GM12865 (cell line): ENCODE data around the gene PSAPL1.

ENCODE experiments used
- DNase-seq: peaks from one replicate; pipeline ENCODE4 v3.0.0; 2010; ENCODE audit warnings: low read depth
- H3K4me3 ChIP-seq: 2 replicates; pipeline ENCODE4 v1.5.1; 2011; ENCODE audit warnings: mild to moderate bottlenecking, low read depth, low read length, control low read depth
- CTCF ChIP-seq: IDR thresholded peaks from 2 replicates; pipeline ENCODE4 v1.5.1; 2011; ENCODE audit warnings: low read length, control low read depth, low read depth, inconsistent platforms; ENCODE audit not compliant: insufficient read depth; ENCODE audit errors: missing control alignments

The PSAPL1 gene

GRCh38 chr4:7466904-7467303 lies 32.2 kb upstream of the PSAPL1 start:
- TF ChIP-seq CTCF, result no peak
- H3K4me3 ChIP-seq, result no peak overlapping the region
- no peak for DNase-seq

GRCh38 chr4:7466215-7466614 lies 31.5 kb upstream of the PSAPL1 start:
- no peak for TF ChIP-seq CTCF
- no peak for DNase-seq
- no peak overlapping the region for H3K4me3 ChIP-seq

GRCh38 chr4:7465017-7465416 lies 30.3 kb upstream of the PSAPL1 start:
- no peak for DNase-seq
- H3K4me3 ChIP-seq, result no peak overlapping the region
- TF ChIP-seq CTCF, result no peak

GRCh38 chr4:7464259-7464655 lies 29.5 kb upstream of the PSAPL1 start:
- no peak for DNase-seq
- H3K4me3 ChIP-seq, result no peak overlapping the region
- TF ChIP-seq CTCF, result no peak

GRCh38 chr4:7463566-7464258 lies 29.0 kb upstream of the PSAPL1 start:
- H3K4me3 ChIP-seq, result no peak overlapping the region
- no peak for DNase-seq
- no peak for TF ChIP-seq CTCF

GRCh38 chr4:7462509-7462971 lies 27.8 kb upstream of the PSAPL1 start:
- DNase-seq, result no peak
- TF ChIP-seq CTCF, result no peak
- H3K4me3 ChIP-seq, result no peak overlapping the region

- H3K4me3 ChIP-seq, result no peak overlapping the region
- TF ChIP-seq CTCF, result no peak
- no peak for DNase-seq
Observed at GRCh38 chr4:7461230-7461629, 26.5 kb upstream of the PSAPL1 start.
